ENCODE data around the gene PSD4. TPM values are rescaled to one million over a fixed set of nuclear protein-coding genes. Genes with fewer than 3 reads are reported as not detected.

The PSD4 gene
- polyA plus RNA-seq, 1 experiment: 0.37 TPM

GRCh38 chr2:113160248-113160647 lies 13.5 kb upstream of the PSD4 start:
- POLR2A ChIA-PET: no interaction called here
- Histone ChIP-seq H3K4me3 (ENCODE audit: low read depth, low read length) (no peak overlapping the region), H3K27ac (ENCODE audit: low read depth, low read length) (no peak overlapping the region), H3K27me3 (ENCODE audit: control insufficient read depth, insufficient read depth, low read length) (peaks cover 26% of the 10 kb centered on the region), H3K9me3 (ENCODE audit: control insufficient read depth, insufficient read depth, low read length) (no peaks in the 10 kb centered on the region; the same call in 1 of the 2 replicates)
- CTCF ChIA-PET: no interaction called here
- no peak for DNase-seq (ENCODE audit: low read depth, low spot score)
- TF ChIP-seq CTCF (IDR thresholded peaks at IDR 0.05; ENCODE audit: low read depth, low read length): no peak

- H3K4me3 ChIP-seq (ENCODE audit: low read depth, low read length): no peak overlapping the region
- POLR2A ChIA-PET: no interaction called here
- no peak for TF ChIP-seq CTCF (IDR thresholded peaks at IDR 0.05; ENCODE audit: low read depth, low read length)
- DNase-seq (ENCODE audit: low read depth, low spot score): no peak
- no peaks in the 10 kb centered on the region; the same call in 1 of the 2 replicates for H3K9me3 ChIP-seq (ENCODE audit: control insufficient read depth, insufficient read depth, low read length)
- H3K27ac ChIP-seq (ENCODE audit: low read depth, low read length): no peak overlapping the region
- CTCF ChIA-PET: no interaction called here
- H3K27me3 ChIP-seq (ENCODE audit: control insufficient read depth, insufficient read depth, low read length): peaks cover 22% of the 10 kb centered on the region
These were observed 12.8 kb upstream of the PSD4 start for GRCh38 chr2:113160962-113161361.

GRCh38 chr2:113162173-113162572 lies 11.6 kb upstream of the PSD4 start:
- ChIA-PET CTCF (interaction anchor here (1.0 to 1.4 kb wide), 4 partner anchors 25 to 228 kb away, joined by 4 to 6 read pairs (median 4); no protein-coding TSS in a partner anchor), POLR2A (no interaction called here)
- no peak for DNase-seq (ENCODE audit: low read depth, low spot score)
- Histone ChIP-seq H3K27me3 (ENCODE audit: control insufficient read depth, insufficient read depth, low read length) (peaks cover 15% of the 10 kb centered on the region), H3K4me3 (ENCODE audit: low read depth, low read length) (no peak overlapping the region), H3K9me3 (ENCODE audit: control insufficient read depth, insufficient read depth, low read length) (no peaks in the 10 kb centered on the region; the same call in 1 of the 2 replicates), H3K27ac (ENCODE audit: low read depth, low read length) (no peak overlapping the region)
- no peak for TF ChIP-seq CTCF (IDR thresholded peaks at IDR 0.05; ENCODE audit: low read depth, low read length)

GRCh38 chr2:113162869-113163268 lies 10.9 kb upstream of the PSD4 start:
- TF ChIP-seq CTCF (IDR thresholded peaks at IDR 0.05; ENCODE audit: low read depth, low read length): no peak
- DNase-seq (ENCODE audit: low read depth, low spot score): no peak
- ChIA-PET CTCF (interaction anchor here (1.0 to 1.4 kb wide), 5 partner anchors 23 to 227 kb away, joined by 3 to 6 read pairs (median 4); no protein-coding TSS in a partner anchor), POLR2A (interaction anchor here (0.7 kb wide), 1 partner anchor 208 kb away, joined by 5 read pairs; no protein-coding TSS in a partner anchor)
- no peaks in the 10 kb centered on the region; the same call in 1 of the 2 replicates for H3K9me3 ChIP-seq (ENCODE audit: control insufficient read depth, insufficient read depth, low read length)
- H3K4me3 ChIP-seq (ENCODE audit: low read depth, low read length): no peak overlapping the region
- H3K27me3 ChIP-seq (ENCODE audit: control insufficient read depth, insufficient read depth, low read length): peaks cover 12% of the 10 kb centered on the region
- no peak overlapping the region for H3K27ac ChIP-seq (ENCODE audit: low read depth, low read length)

- peaks cover 13% of the 10 kb centered on the region for H3K27me3 ChIP-seq (ENCODE audit: control insufficient read depth, insufficient read depth, low read length)
- POLR2A ChIA-PET: no interaction called here
- DNase-seq (ENCODE audit: low read depth, low spot score): no peak
- no peak for TF ChIP-seq CTCF (IDR thresholded peaks at IDR 0.05; ENCODE audit: low read depth, low read length)
- H3K27ac ChIP-seq (ENCODE audit: low read depth, low read length): no peak overlapping the region
- CTCF ChIA-PET: interaction anchor here (1.0 kb wide), 2 partner anchors 27 to 28 kb away, joined by 3 to 5 read pairs; no protein-coding TSS in a partner anchor
- H3K4me3 ChIP-seq (ENCODE audit: low read depth, low read length): no peak overlapping the region
- H3K9me3 ChIP-seq (ENCODE audit: control insufficient read depth, insufficient read depth, low read length): no peaks in the 10 kb centered on the region
These were observed 9.4 kb upstream of the PSD4 start for GRCh38 chr2:113164215-113164929.

Measured in AG04450 (cell line).